ENCODE measurements around the gene HNF1A. TPM values are rescaled to one million over a fixed set of nuclear protein-coding genes. Genes with fewer than 3 reads are reported as not detected.

HNF1A gene
- total and polyA plus RNA-seq, 2 of the 13 experiments (the other 11 are each of a cell fraction or from before 2014, with no cell fraction given) = 13.4 to 34.7 TPM

- no peak for TF ChIP-seq ADNP (CRISPR knock-in tag; IDR thresholded peaks at IDR 0.05)
- no peak for TF ChIP-seq ZNF780A (CRISPR knock-in tag; IDR thresholded peaks at IDR 0.05)
- TF ChIP-seq ARID5B (CRISPR knock-in tag; IDR thresholded peaks at IDR 0.05) = peak; percentile 85
- 0 out of 2 replicates have a peak, but pooled peaks have one; percentile 45 for TF ChIP-seq ZBTB25 (CRISPR knock-in tag; IDR thresholded peaks at IDR 0.05)
- no peak for TF ChIP-seq ATF5 (CRISPR knock-in tag; IDR thresholded peaks at IDR 0.05; ENCODE audit: low read depth)
- no peak for TF ChIP-seq CERS6 (CRISPR knock-in tag; IDR thresholded peaks at IDR 0.05)
- peak; percentile 81 for TF ChIP-seq NR2C2 (CRISPR knock-in tag; IDR thresholded peaks at IDR 0.05; ENCODE audit: borderline replicate concordance)
- peak; percentile 74; the same call in 1 of the 2 replicates for TF ChIP-seq ZNF792 (CRISPR knock-in tag; IDR thresholded peaks at IDR 0.05)
- no peak for TF ChIP-seq PRPF4 (IDR thresholded peaks at IDR 0.05; ENCODE audit: low read depth, low read length, poor library complexity, severe bottlenecking)
- peak; percentile 73 for TF ChIP-seq HNF1A (IDR thresholded peaks at IDR 0.05; ENCODE audit: low read depth)
- peak; percentile 83; the same call in 1 of the 2 replicates for TF ChIP-seq HNF1A (CRISPR knock-in tag; IDR thresholded peaks at IDR 0.05; ENCODE audit: borderline replicate concordance)
- TF ChIP-seq ZNF207 (IDR thresholded peaks at IDR 0.05; ENCODE audit: borderline replicate concordance) = no peak
- no peak for TF ChIP-seq RFX1 (IDR thresholded peaks at IDR 0.05)
- TF ChIP-seq ZNF704 (CRISPR knock-in tag; IDR thresholded peaks at IDR 0.05; ENCODE audit: borderline replicate concordance) = no peak
- TF ChIP-seq HIVEP1 (CRISPR knock-in tag; IDR thresholded peaks at IDR 0.05) = peak; percentile 92
- no peak for TF ChIP-seq CHCHD3 (CRISPR knock-in tag; IDR thresholded peaks at IDR 0.05)
Measured at GRCh38 chr12:120978296-120979219, at the start of gene HNF1A (continued).

Data from HepG2 (cell line).